Trophoblast cell (in vitro differentiated cells and primary cell): Measurements from ENCODE around the gene DENND1A.

ENCODE experiments used
- DNase-seq, 2 donors: peaks; one replicate each; pipeline ENCODE4 v3.0.0-alpha.2; 2016
- H2AFZ ChIP-seq: 2 replicates; pipeline ENCODE4 v1.6.1; 2013; ENCODE audit warnings: low read length, moderate library complexity, mild to moderate bottlenecking; ENCODE audit not compliant: insufficient read depth, poor library complexity
- H2AK5ac ChIP-seq: 2 replicates; pipeline ENCODE4 v1.6.1; 2013; ENCODE audit warnings: mild to moderate bottlenecking, low read length
- H2BK120ac ChIP-seq: 2 replicates; pipeline ENCODE4 v1.6.1; 2013; ENCODE audit warnings: low read length, mild to moderate bottlenecking, moderate library complexity; ENCODE audit not compliant: insufficient read depth, poor library complexity
- H2BK12ac ChIP-seq: 2 replicates; pipeline ENCODE4 v1.6.1; 2013; ENCODE audit warnings: mild to moderate bottlenecking, low read length, moderate library complexity
- H2BK5ac ChIP-seq: 2 replicates; pipeline ENCODE4 v1.6.1; 2013; ENCODE audit warnings: low read length, low read depth, moderate library complexity, mild to moderate bottlenecking; ENCODE audit not compliant: poor library complexity
- H3K14ac ChIP-seq: 2 replicates; pipeline ENCODE4 v1.6.1; 2013; ENCODE audit warnings: mild to moderate bottlenecking, low read length
- H3K18ac ChIP-seq: 2 replicates; pipeline ENCODE4 v1.6.1; 2013; ENCODE audit warnings: mild to moderate bottlenecking, low read length
- H3K23ac ChIP-seq: 2 replicates; pipeline ENCODE4 v1.6.1; 2013; ENCODE audit warnings: low read length
- H3K27ac ChIP-seq: 2 replicates; pipeline ENCODE4 v1.5.1; 2013; ENCODE audit warnings: low read depth, mild to moderate bottlenecking, inconsistent platforms, low read length, moderate library complexity
- H3K27me3 ChIP-seq: 2 replicates; pipeline ENCODE4 v1.6.1; 2013; ENCODE audit warnings: inconsistent platforms, mild to moderate bottlenecking, low read length, moderate library complexity; ENCODE audit not compliant: insufficient read depth
- H3K36me3 ChIP-seq, 2 experiments: 1 replicate in 1 of 2; 2 replicates in 1 of 2; pipeline ENCODE4 v1.6.1; 2013; ENCODE audit warnings: low read length in 2 of 2, mild to moderate bottlenecking in 2 of 2, moderate library complexity in 1 of 2; ENCODE audit not compliant: insufficient read depth in 2 of 2, control insufficient read depth in 1 of 2
- H3K4ac ChIP-seq: 2 replicates; pipeline ENCODE4 v1.6.1; 2013; ENCODE audit warnings: low read depth, mild to moderate bottlenecking, low read length, moderate library complexity
- H3K4me1 ChIP-seq, 2 experiments: 1 replicate in 1 of 2; 2 replicates in 1 of 2; pipeline ENCODE4 v1.6.1; 2013; ENCODE audit warnings: low read length in 2 of 2, mild to moderate bottlenecking in 2 of 2, moderate library complexity in 1 of 2; ENCODE audit not compliant: insufficient read depth in 2 of 2, control insufficient read depth in 1 of 2
- H3K4me2 ChIP-seq: 2 replicates; pipeline ENCODE4 v1.6.1; 2013; ENCODE audit warnings: inconsistent platforms, mild to moderate bottlenecking, low read length, moderate library complexity
- H3K4me3 ChIP-seq: 2 replicates; pipeline ENCODE4 v1.5.1; 2013; ENCODE audit warnings: mild to moderate bottlenecking, low read depth, low read length, inconsistent platforms
- H3K79me1 ChIP-seq: one replicate; pipeline ENCODE4 v1.6.1; 2013; ENCODE audit warnings: low read length
- H3K79me2 ChIP-seq: 2 replicates; pipeline ENCODE4 v1.6.1; 2013; ENCODE audit warnings: low read length, mild to moderate bottlenecking; ENCODE audit not compliant: control insufficient read depth, insufficient read depth, poor library complexity
- H3K9ac ChIP-seq: 2 replicates; pipeline ENCODE4 v1.6.1; 2013; ENCODE audit warnings: mild to moderate bottlenecking, low read length
- H3K9me3 ChIP-seq: 2 replicates; pipeline ENCODE4 v1.6.1; 2013; ENCODE audit warnings: low read depth, mild to moderate bottlenecking, control low read depth, inconsistent platforms, low read length; ENCODE audit not compliant: insufficient read depth
- H4K12ac ChIP-seq: 2 replicates; pipeline ENCODE4 v1.6.1; 2013; ENCODE audit warnings: low read depth, mild to moderate bottlenecking, low read length, moderate library complexity
- H4K8ac ChIP-seq: 2 replicates; pipeline ENCODE4 v1.6.1; 2013; ENCODE audit warnings: low read depth, mild to moderate bottlenecking, low read length, moderate library complexity
- H4K91ac ChIP-seq: one replicate; pipeline ENCODE4 v1.6.1; 2013; ENCODE audit warnings: low read depth, mild to moderate bottlenecking, low read length, moderate library complexity
- WGBS: extraction: QIAGEN DNeasy Blood & Tissue Kit; methylation state at CpG from one replicate; pipeline ENCODE4 v1.1.7; 2013; ENCODE audit warnings: missing lambda C conversion rate; ENCODE audit not compliant: insufficient read length, insufficient coverage; ENCODE audit errors: extremely low coverage; 5-methylcytosine and 5-hydroxymethylcytosine counted together

Gene DENND1A

GRCh38 chr9:123440256-123440655, 489.7 kb downstream of the DENND1A start:
- Histone ChIP-seq H3K9me3 (no peaks in the 10 kb centered on the region), H3K18ac (no peak overlapping the region), H3K9ac (no peak overlapping the region), H4K91ac (no peak overlapping the region), H3K4me2 (no peak overlapping the region), H3K14ac (no peak overlapping the region), H3K27ac (no peak overlapping the region), H4K12ac (no peak overlapping the region), H3K4me3 (no peak overlapping the region), H2AFZ (no peak overlapping the region), H4K8ac (no peak overlapping the region), H3K27me3 (no peaks in the 10 kb centered on the region), H3K79me1 (no peaks in the 10 kb centered on the region), H2BK120ac (no peak overlapping the region), H3K36me3 (peaks cover 0 to 4% of the 10 kb centered on the region in 2 experiments), H3K4me1 (no peaks in the 10 kb centered on the region), H3K4ac (no peak overlapping the region), H2BK12ac (no peak overlapping the region), H2BK5ac (no peak overlapping the region), H3K23ac (no peak overlapping the region), H2AK5ac (no peak overlapping the region), H3K79me2 (no peaks in the 10 kb centered on the region)
- no peak for DNase-seq
- no CpG with 5 or more reads among the region's 11 CpGs for WGBS

GRCh38 chr9:123438821-123439220, 491.1 kb downstream of the DENND1A start:
- no peaks in the 10 kb centered on the region for H3K79me2 ChIP-seq
- no peak overlapping the region for H3K18ac ChIP-seq
- WGBS = no CpG with 5 or more reads among the region's 4 CpGs
- no peak overlapping the region for H4K91ac ChIP-seq
- H4K8ac ChIP-seq = no peak overlapping the region
- H2BK5ac ChIP-seq = no peak overlapping the region
- H3K36me3 ChIP-seq = peaks cover 0 to 4% of the 10 kb centered on the region in 2 experiments
- H3K27me3 ChIP-seq = no peaks in the 10 kb centered on the region
- no peak overlapping the region for H3K27ac ChIP-seq
- H3K4ac ChIP-seq = no peak overlapping the region
- H3K14ac ChIP-seq = no peak overlapping the region
- no peaks in the 10 kb centered on the region for H3K4me1 ChIP-seq
- H3K4me3 ChIP-seq = no peak overlapping the region
- peak overlapping the region; percentile 11 for H3K4me2 ChIP-seq
- H2BK120ac ChIP-seq = no peak overlapping the region
- no peak overlapping the region for H2AFZ ChIP-seq
- no peak overlapping the region for H3K23ac ChIP-seq
- no peak overlapping the region for H3K9ac ChIP-seq
- H2BK12ac ChIP-seq = no peak overlapping the region
- H2AK5ac ChIP-seq = no peak overlapping the region
- no peak for DNase-seq
- H4K12ac ChIP-seq = no peak overlapping the region
- no peaks in the 10 kb centered on the region for H3K9me3 ChIP-seq
- H3K79me1 ChIP-seq = no peaks in the 10 kb centered on the region

- Histone ChIP-seq H3K23ac (no peak overlapping the region), H4K91ac (no peak overlapping the region), H3K27ac (no peak overlapping the region), H2AK5ac (no peak overlapping the region), H4K8ac (no peak overlapping the region), H3K4me1 (no peaks in the 10 kb centered on the region), H2BK120ac (no peak overlapping the region), H3K36me3 (peaks cover 0 to 4% of the 10 kb centered on the region in 2 experiments), H3K9ac (no peak overlapping the region), H2BK5ac (no peak overlapping the region), H3K4me2 (no peak overlapping the region), H3K14ac (no peak overlapping the region), H2BK12ac (peak overlapping the region; percentile 51), H3K79me2 (no peaks in the 10 kb centered on the region), H3K4ac (no peak overlapping the region), H3K4me3 (no peak overlapping the region), H3K9me3 (no peaks in the 10 kb centered on the region), H3K27me3 (no peaks in the 10 kb centered on the region), H4K12ac (no peak overlapping the region), H3K18ac (no peak overlapping the region), H2AFZ (no peak overlapping the region), H3K79me1 (no peaks in the 10 kb centered on the region)
- no CpG with 5 or more reads among the region's 8 CpGs for WGBS
- DNase-seq = no peak
Observed at GRCh38 chr9:123438321-123438720, 491.6 kb downstream of the DENND1A start.

DNA sequence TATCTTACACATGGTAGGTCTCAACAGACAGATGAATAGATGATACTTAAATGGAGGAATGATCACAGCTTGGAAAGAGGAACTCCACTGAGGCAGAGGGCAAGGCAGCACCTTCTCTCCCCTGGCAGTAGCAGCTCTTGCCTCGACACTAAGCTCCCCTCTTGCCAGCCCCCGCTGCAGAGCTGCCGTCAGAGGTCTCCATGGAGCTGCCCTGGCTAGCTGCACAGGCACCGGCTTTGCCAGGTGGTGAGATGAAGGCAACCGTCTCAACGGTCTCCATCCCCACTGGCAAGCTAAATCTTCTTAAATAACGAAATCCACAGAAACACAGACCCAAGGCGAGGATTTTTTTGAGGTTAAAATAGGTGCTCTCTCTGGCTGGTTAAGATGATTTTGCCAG, 492.7 kb downstream of the DENND1A start:
- no peaks in the 10 kb centered on the region for H3K27me3 ChIP-seq
- no peak overlapping the region for H3K4ac ChIP-seq
- no peaks in the 10 kb centered on the region for H3K4me1 ChIP-seq
- H3K4me2 ChIP-seq = no peak overlapping the region
- H3K27ac ChIP-seq = no peak overlapping the region
- no peak overlapping the region for H2BK12ac ChIP-seq
- no peak overlapping the region for H2BK5ac ChIP-seq
- no peak overlapping the region for H4K8ac ChIP-seq
- no peaks in the 10 kb centered on the region for H3K9me3 ChIP-seq
- H3K14ac ChIP-seq = no peak overlapping the region
- H3K36me3 ChIP-seq = peaks cover 0 to 4% of the 10 kb centered on the region in 2 experiments
- no peak overlapping the region for H2AFZ ChIP-seq
- no peak overlapping the region for H3K9ac ChIP-seq
- H2BK120ac ChIP-seq = no peak overlapping the region
- no peak overlapping the region for H4K91ac ChIP-seq
- H3K79me2 ChIP-seq = no peaks in the 10 kb centered on the region
- H3K18ac ChIP-seq = no peak overlapping the region
- H3K23ac ChIP-seq = no peak overlapping the region
- no peak overlapping the region for H2AK5ac ChIP-seq
- no peak overlapping the region for H3K4me3 ChIP-seq
- no peak overlapping the region for H4K12ac ChIP-seq
- no peaks in the 10 kb centered on the region for H3K79me1 ChIP-seq
- no peak for DNase-seq
- WGBS = no CpG with 5 or more reads among the region's 8 CpGs
